ENCODE measurements around the gene RAD51B.

DNA sequence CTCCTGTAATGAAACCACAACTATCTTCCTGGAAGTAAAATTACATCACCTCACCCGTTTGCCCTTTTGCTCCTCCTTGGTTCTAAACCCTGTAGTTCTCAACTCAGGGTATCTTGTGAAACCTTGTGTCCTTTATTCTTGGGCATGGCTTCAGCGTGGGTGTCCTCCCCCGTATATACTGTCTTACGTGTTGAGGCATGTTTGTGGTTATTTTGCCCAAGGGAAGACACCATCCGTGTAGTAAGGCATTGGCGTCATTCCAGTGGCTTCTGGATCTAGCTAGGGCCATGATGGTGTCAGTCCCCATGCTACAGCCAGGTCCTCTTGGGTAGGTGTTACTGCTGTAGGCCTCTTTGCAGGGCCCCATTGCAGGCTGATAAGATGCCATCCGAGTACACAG lies 857.9 kb downstream of the RAD51B start:
- TF ChIP-seq, protein P1, sequence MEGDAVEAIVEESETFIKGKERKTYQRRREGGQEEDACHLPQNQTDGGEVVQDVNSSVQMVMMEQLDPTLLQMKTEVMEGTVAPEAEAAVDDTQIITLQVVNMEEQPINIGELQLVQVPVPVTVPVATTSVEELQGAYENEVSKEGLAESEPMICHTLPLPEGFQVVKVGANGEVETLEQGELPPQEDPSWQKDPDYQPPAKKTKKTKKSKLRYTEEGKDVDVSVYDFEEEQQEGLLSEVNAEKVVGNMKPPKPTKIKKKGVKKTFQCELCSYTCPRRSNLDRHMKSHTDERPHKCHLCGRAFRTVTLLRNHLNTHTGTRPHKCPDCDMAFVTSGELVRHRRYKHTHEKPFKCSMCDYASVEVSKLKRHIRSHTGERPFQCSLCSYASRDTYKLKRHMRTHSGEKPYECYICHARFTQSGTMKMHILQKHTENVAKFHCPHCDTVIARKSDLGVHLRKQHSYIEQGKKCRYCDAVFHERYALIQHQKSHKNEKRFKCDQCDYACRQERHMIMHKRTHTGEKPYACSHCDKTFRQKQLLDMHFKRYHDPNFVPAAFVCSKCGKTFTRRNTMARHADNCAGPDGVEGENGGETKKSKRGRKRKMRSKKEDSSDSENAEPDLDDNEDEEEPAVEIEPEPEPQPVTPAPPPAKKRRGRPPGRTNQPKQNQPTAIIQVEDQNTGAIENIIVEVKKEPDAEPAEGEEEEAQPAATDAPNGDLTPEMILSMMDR (IDR thresholded peaks at IDR 0.05), result no peak
- TF ChIP-seq POLR2AphosphoS5 (IDR thresholded peaks at IDR 0.05), result no peak
- no peak for TF ChIP-seq EP300 (IDR thresholded peaks at IDR 0.05)
- no peak for TF ChIP-seq POLR2A (IDR thresholded peaks at IDR 0.05)

All from upper lobe of left lung (tissue), 4 donors.